Adrenal gland (tissue), 12 donors: ENCODE results near the gene ZBTB18. TPM values are rescaled to one million over a fixed set of nuclear protein-coding genes. Genes with fewer than 3 reads are reported as not detected.

ENCODE experiments used
- DNase-seq, 7 donors: peaks; one replicate each; pipeline ENCODE4 v3.0.0-alpha.2; 2019 to 2020
- H3K27ac ChIP-seq, 5 donors: fragments of 200-600 bp; sonication (generic) in 4 of 5; 1 replicate in 3 of 5; 2 replicates in 2 of 5; pipeline versions ENCODE4 v1.5.1 to v1.8.0; 2016 to 2020; ENCODE audit warnings: mild to moderate bottlenecking in 1 of 5
- H3K27me3 ChIP-seq: fragments of 200-600 bp; 2 replicates; pipeline ENCODE4 v1.8.0; 2021
- H3K36me3 ChIP-seq, 2 donors: fragments of 200-600 bp; replicated peaks in 1 of 2; 1 replicate in 1 of 2; 2 replicates in 1 of 2; pipeline versions ENCODE4 v1.5.1 to v1.8.0; 2018 to 2022
- H3K4me1 ChIP-seq, 2 donors: fragments of 200-600 bp; replicated peaks in 1 of 2; 1 replicate in 1 of 2; 2 replicates in 1 of 2; pipeline versions ENCODE4 v1.5.1 to v1.8.0; 2018 to 2021
- H3K4me3 ChIP-seq, 4 donors: fragments of 200-600 bp; sonication (generic) in 3 of 4; one replicate each; pipeline ENCODE4 v1.5.1; 2016 to 2018
- H3K9me3 ChIP-seq, 3 donors: fragments of 200-600 bp; sonication (generic) in 1 of 3; replicated peaks in 1 of 3; 1 replicate in 2 of 3; 2 replicates in 1 of 3; pipeline versions ENCODE4 v1.5.1 to v1.8.0; 2016 to 2021
- POLR2A ChIP-seq, 2 donors: fragments of 450-650 bp; IDR thresholded peaks; one replicate each; pipeline ENCODE4 v1.6.1; 2017; ENCODE audit warnings: antibody characterized with exemption in 2 of 2, mild to moderate bottlenecking in 2 of 2, moderate library complexity in 1 of 2
- WGBS, 4 donors: extraction: QIAGEN DNeasy Blood & Tissue Kit in 2 of 4; methylation state at CpG; one replicate each; pipeline versions ENCODE4 v1.1.5 to v1.1.7; 2013 to 2017; 5-methylcytosine and 5-hydroxymethylcytosine counted together
- intact Hi-C, 2 donors: fragments of 100-400 bp; cut with DNase I; formaldehyde crosslinking; loops; one replicate each; pipeline versions ENCODE4 v1.14.1 to v1.15.0; 2022 to 2023
- polyA plus RNA-seq, 3 donors: library from polyadenylated mRNA; stranded (reverse); fragments of 200-250 nt in 2 of 3; fragments of 350-450 nt in 1 of 3; fragmentation: Illumina TruSeq in 1 of 3; extraction: RNeasy Lipid Tissue Mini Kit (QIAGEN cat#74804) in 1 of 3; gene quantifications; one replicate each; pipeline ENCODE4 v1.2.3, GENCODE V29; 2013 to 2014
- total RNA-seq, 9 donors: library from RNA; depleted of rRNA in 4 of 9; stranded (reverse); fragments of >200 nt in 4 of 9; fragments of 120-200 nt in 1 of 9; fragmentation: NEBNext Ultra II Directional in 1 of 9; extraction: Animal tissue kit (Norgen Biotek cat#: 25700) in 1 of 9; gene quantifications; one replicate each; pipeline versions ENCODE4 v1.1.0 to v1.2.4, GENCODE V29; 2013 to 2023
- TF ChIP-seq, protein P1 (sequence below), 6 experiments: fragments of 450-650 bp in 4 of 6; fragments of 200-600 bp in 2 of 6; sonication (generic) in 1 of 6; IDR thresholded peaks; 1 replicate in 5 of 6; 2 replicates in 1 of 6; pipeline versions ENCODE4 v1.5.1 to v1.8.0; 2016 to 2021; ENCODE audit warnings: antibody characterized with exemption in 6 of 6, mild to moderate bottlenecking in 2 of 6, moderate library complexity in 1 of 6
- donor health status: healthy with polysubstance abuse.
- donor health status: Bipolar disorder and iron deficiency.
- donor health status: DM: yes; HTN: yes; CAD: no.
- donor health status: DM: no; HTN: no; CAD: no.
- donor health status: DM: no; HTN: no; CAD: no.
- donor health status: DM: yes; HTN: yes; CAD: no.

ZBTB18 gene
- total and polyA plus RNA-seq, 12 donors, result 4.8 to 15.1 (median 8.4) TPM

DNA sequence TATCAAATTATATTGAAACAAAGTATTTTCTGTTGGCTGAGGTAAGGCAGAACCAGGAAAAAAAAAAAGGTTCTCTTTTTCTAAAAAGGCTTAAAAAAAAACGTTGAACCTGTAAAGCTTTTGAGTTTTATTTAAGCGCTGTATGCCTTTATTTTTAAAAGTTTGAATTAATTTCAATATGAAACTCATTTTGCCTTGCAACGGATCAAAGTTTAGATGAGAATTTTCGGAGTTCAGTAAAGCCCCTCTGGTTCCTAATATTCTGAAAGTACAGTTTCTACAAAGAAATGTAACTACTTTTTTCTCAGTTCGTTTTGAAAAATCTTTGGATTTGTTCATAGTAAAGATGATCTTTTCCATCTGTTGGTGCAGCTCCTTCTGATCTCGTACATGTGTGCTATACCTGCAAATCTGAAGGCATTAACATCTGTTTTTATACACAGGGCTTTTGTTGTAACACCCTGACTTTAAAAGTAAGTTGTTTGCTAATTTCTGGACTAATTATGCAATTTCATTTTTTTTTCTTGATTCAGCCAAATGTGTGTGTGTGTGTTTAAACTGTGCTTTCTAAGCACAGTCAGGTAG is 1.7 kb downstream of the ZBTB18 start:
- Histone ChIP-seq H3K4me1 (peaks cover 5 to 21% of the 10 kb centered on the region in 2 donors), H3K36me3 (peaks cover 0 to 15% of the 10 kb centered on the region in 2 donors), H3K9me3 (no peaks in the 10 kb centered on the region), H3K4me3 (no peak overlapping the region), H3K27ac (no peak overlapping the region), H3K27me3 (no peaks in the 10 kb centered on the region)
- DNase-seq, result no peak
- 73 to 80% (median 79%) methylated on average over 6 of the region's 6 CpGs for WGBS, 4 donors
- TF ChIP-seq POLR2A (IDR thresholded peaks at IDR 0.05), result no peak
- intact Hi-C loops, result loop anchor here in 1 of 2 donors (10.0 kb wide), 1 partner anchor 212 kb away; no protein-coding TSS in a partner anchor

DNA sequence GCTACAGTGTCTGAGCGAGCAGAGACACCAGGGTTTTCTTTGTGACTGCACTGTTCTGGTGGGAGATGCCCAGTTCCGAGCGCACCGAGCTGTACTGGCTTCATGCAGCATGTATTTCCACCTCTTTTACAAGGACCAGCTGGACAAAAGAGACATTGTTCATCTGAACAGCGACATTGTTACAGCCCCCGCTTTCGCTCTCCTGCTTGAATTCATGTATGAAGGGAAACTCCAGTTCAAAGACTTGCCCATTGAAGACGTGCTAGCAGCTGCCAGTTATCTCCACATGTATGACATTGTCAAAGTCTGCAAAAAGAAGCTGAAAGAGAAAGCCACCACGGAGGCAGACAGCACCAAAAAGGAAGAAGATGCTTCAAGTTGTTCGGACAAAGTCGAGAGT is 2.7 kb downstream of the ZBTB18 start:
- H3K9me3 ChIP-seq, result no peaks in the 10 kb centered on the region
- intact Hi-C loops, result loop anchor here in 1 of 2 donors (10.0 kb wide), 1 partner anchor 211 kb away; no protein-coding TSS in a partner anchor
- H3K27me3 ChIP-seq, result no peaks in the 10 kb centered on the region
- no peak for DNase-seq
- H3K36me3 ChIP-seq, result peaks cover 0 to 15% of the 10 kb centered on the region in 2 donors
- WGBS, 4 donors, result 93 to 97% (median 95%) methylated on average over 11 of the region's 11 CpGs
- no peak for TF ChIP-seq POLR2A (IDR thresholded peaks at IDR 0.05)
- TF ChIP-seq, protein P1, sequence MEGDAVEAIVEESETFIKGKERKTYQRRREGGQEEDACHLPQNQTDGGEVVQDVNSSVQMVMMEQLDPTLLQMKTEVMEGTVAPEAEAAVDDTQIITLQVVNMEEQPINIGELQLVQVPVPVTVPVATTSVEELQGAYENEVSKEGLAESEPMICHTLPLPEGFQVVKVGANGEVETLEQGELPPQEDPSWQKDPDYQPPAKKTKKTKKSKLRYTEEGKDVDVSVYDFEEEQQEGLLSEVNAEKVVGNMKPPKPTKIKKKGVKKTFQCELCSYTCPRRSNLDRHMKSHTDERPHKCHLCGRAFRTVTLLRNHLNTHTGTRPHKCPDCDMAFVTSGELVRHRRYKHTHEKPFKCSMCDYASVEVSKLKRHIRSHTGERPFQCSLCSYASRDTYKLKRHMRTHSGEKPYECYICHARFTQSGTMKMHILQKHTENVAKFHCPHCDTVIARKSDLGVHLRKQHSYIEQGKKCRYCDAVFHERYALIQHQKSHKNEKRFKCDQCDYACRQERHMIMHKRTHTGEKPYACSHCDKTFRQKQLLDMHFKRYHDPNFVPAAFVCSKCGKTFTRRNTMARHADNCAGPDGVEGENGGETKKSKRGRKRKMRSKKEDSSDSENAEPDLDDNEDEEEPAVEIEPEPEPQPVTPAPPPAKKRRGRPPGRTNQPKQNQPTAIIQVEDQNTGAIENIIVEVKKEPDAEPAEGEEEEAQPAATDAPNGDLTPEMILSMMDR (IDR thresholded peaks at IDR 0.05), result no peak
- no peak overlapping the region for H3K4me3 ChIP-seq
- peaks cover 5 to 21% of the 10 kb centered on the region in 2 donors for H3K4me1 ChIP-seq
- H3K27ac ChIP-seq, result no peak overlapping the region

DNA sequence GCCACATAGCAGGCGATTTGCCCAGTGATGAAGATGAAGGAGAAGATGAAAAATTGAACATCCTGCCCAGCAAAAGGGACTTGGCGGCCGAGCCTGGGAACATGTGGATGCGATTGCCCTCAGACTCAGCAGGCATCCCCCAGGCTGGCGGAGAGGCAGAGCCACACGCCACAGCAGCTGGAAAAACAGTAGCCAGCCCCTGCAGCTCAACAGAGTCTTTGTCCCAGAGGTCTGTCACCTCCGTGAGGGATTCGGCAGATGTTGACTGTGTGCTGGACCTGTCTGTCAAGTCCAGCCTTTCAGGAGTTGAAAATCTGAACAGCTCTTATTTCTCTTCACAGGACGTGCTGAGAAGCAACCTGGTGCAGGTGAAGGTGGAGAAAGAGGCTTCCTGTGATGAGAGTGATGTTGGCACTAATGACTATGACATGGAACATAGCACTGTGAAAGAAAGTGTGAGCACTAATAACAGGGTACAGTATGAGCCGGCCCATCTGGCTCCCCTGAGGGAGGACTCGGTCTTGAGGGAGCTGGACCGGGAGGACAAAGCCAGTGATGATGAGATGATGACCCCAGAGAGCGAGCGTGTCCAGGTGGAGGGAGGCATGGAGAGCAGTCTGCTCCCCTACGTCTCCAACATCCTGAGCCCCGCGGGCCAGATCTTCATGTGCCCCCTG is 3.3 kb downstream of the ZBTB18 start:
- no peak for DNase-seq
- intact Hi-C loops, result loop anchor here in 1 of 2 donors (10.0 kb wide), 1 partner anchor 210 kb away; no protein-coding TSS in a partner anchor
- TF ChIP-seq, protein P1 (IDR thresholded peaks at IDR 0.05), result no peak
- TF ChIP-seq POLR2A (IDR thresholded peaks at IDR 0.05), result no peak

DNA sequence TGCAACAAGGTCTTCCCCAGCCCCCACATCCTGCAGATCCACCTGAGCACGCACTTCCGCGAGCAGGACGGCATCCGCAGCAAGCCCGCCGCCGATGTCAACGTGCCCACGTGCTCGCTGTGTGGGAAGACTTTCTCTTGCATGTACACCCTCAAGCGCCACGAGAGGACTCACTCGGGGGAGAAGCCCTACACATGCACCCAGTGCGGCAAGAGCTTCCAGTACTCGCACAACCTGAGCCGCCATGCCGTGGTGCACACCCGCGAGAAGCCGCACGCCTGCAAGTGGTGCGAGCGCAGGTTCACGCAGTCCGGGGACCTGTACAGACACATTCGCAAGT is 3.8 kb downstream of the ZBTB18 start:
- TF ChIP-seq, protein P1 (IDR thresholded peaks at IDR 0.05), result no peak
- no peak for TF ChIP-seq POLR2A (IDR thresholded peaks at IDR 0.05)
- no peaks in the 10 kb centered on the region for H3K27me3 ChIP-seq
- H3K4me1 ChIP-seq, result peaks cover 5 to 21% of the 10 kb centered on the region in 2 donors
- no peak overlapping the region for H3K4me3 ChIP-seq
- H3K36me3 ChIP-seq, result peaks cover 0 to 15% of the 10 kb centered on the region in 2 donors
- WGBS, 4 donors, result 95 to 98% (median 96%) methylated on average over 26 to 27 of the region's 27 CpGs
- no peaks in the 10 kb centered on the region for H3K9me3 ChIP-seq
- no peak for DNase-seq
- no peak overlapping the region for H3K27ac ChIP-seq
- intact Hi-C loops, result loop anchor here in 1 of 2 donors (10.0 kb wide), 1 partner anchor 210 kb away; no protein-coding TSS in a partner anchor

More for the DNA sequence above, 3.3 kb downstream of the ZBTB18 start:
- Histone ChIP-seq H3K4me3 (no peak overlapping the region), H3K36me3 (peaks cover 0 to 15% of the 10 kb centered on the region in 2 donors), H3K4me1 (peaks cover 5 to 21% of the 10 kb centered on the region in 2 donors), H3K27ac (no peak overlapping the region), H3K27me3 (no peaks in the 10 kb centered on the region), H3K9me3 (no peaks in the 10 kb centered on the region)
- 93 to 97% (median 94%) methylated on average over 11 to 17 of the region's 17 CpGs for WGBS, 4 donors
